HG02588 (cell line): Measurements from ENCODE around the gene KCNMB4.
A peak's percentile ranks its signal among the peaks of the same experiment; 100 is the strongest.

Experiments used
- ATAC-seq: cut with Tn5 transposase; IDR thresholded peaks from one replicate; pipeline ENCODE4 v1.9.1; 2021; ENCODE audit warnings: mild to moderate bottlenecking, moderate library complexity; ENCODE audit not compliant: unreplicated experiment

The KCNMB4 gene

DNA sequence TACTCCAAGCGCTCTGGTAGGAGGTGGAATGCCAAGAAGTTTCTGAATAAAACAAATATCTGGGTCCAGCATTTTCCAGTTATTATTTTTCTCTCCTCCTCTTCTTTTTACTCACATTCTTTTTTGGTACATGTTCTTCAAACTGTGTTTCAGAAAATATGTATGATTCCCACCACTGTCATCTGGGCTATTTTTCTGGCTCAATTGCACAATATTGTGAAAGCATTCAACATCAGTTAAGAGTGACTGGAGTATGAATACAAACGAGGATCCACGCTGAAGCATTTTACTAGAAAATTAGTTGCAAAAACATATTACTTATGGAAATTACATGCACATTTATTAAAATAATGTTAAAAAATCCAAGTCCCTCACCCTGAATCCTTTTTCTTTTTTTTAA is 61.5 kb downstream of the KCNMB4 start:
- no peak for ATAC-seq

- no peak for ATAC-seq
Measured at GRCh38 chr12:70430400-70430799, 64.3 kb downstream of the KCNMB4 start.

- no peak for ATAC-seq
Measured at GRCh38 chr12:70436836-70437235, 70.7 kb downstream of the KCNMB4 start.

GRCh38 chr12:70443062-70443673 is 77.1 kb downstream of the KCNMB4 start:
- ATAC-seq = no peak

DNA sequence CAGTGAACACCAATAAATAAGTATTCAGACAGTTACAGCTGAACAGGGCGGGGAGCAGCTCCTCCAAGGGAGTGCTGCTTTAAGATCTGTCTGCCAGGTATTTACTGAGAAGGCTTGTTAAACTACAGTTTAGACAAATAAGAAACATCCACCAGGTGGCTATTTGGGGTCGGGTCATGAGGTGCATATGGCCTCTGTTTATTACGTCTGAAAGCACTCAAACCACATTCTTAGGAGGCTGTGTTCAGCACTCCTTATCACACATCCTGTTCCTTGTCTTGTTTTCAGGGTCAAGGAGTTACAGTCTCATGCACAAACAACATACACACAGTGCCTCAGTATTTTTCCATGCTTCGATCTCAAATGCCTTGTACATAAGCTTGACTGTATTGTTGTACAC is 78.8 kb downstream of the KCNMB4 start:
- ATAC-seq = no peak

DNA sequence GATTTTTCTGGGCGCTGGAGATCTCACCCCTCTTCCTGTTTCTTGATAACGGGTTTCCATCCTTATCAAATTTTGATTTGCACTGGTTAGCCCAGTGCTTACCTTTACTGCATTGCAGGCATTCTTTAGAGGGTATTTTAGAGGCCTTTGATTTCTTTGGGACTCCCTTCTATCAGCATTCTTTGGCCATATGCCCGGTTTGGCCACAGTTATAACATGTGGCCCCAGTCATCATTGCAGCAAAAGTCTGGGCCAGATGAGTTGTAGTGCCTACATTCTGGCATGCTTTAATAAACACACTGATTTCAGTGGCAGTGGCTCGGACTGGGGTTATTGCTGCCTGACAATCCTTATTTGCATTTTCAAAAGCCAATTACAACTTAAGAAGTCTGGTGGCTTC is 82.3 kb downstream of the KCNMB4 start:
- no peak for ATAC-seq

GRCh38 chr12:70449074-70449752 is 83.1 kb downstream of the KCNMB4 start:
- no peak for ATAC-seq

DNA sequence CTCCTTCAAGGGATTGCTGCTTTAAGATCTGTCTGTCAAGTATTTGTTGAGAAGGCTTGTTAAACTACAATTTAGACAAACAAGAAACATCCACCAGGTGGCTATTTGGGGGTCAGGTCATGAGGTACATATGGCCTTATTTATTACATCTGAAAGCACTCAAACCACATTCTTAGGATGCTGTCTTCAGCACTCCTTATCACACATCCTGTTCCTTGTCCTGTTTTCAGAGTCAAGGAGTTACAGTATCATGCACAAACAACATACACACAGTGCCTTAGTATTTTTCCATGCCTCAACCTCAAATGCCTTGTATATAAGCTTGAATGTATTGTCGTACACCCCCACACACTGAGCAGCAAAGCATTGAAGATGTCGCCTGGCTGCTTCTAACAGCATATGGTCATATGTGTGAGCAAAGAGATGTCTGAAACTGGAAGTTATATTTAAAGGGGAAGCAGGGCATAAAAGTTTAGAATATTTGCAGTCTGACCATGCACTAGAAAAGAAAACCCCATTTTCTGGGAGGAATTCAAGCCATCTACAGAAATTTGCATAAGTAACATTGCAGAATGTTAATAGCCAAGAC is 83.8 kb downstream of the KCNMB4 start:
- no peak for ATAC-seq

DNA sequence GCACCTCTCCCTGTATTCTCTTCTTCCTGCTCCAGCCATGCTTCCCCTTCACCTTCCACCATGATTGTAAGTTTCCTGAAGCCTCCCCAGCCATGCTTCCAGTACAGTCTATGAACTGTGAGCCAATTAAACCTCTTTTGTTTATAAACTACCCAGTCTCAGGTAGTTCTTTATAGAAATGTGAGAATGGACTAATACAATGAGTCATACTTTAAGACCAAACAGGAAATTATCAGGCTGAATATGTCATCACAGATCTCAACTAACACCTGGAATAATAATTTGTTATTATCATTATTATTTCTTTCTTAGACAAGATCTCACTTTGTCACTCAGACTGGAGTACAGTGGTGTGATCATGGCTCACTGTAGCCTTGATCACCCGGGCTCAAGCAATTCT is 85.4 kb downstream of the KCNMB4 start:
- ATAC-seq = no peak

- no peak for ATAC-seq
Measured at GRCh38 chr12:70456953-70457352, 90.9 kb downstream of the KCNMB4 start.

DNA sequence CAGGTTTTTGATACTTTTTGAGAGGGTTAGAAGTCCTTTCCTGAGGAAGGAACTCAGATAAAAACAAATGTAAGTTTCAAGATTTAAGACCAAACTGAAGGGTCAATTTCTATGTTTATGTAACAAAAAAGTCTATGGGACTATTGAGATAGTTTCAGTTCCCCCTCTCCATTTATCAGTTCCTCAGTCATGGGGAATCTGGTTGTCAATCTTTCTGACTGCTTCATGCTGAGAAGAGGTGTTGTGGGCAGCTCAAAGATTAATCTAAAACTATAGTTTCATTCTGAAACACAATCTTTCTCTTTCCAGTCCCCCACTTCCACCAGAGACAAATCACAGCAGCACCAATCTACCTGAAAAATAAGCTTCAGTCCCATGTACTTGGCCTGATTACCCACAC is 93.7 kb downstream of the KCNMB4 start:
- ATAC-seq = peak; percentile 67

GRCh38 chr12:70463997-70464396 is 97.9 kb downstream of the KCNMB4 start:
- no peak for ATAC-seq

GRCh38 chr12:70466753-70467152 is 100.7 kb downstream of the KCNMB4 start:
- no peak for ATAC-seq

DNA sequence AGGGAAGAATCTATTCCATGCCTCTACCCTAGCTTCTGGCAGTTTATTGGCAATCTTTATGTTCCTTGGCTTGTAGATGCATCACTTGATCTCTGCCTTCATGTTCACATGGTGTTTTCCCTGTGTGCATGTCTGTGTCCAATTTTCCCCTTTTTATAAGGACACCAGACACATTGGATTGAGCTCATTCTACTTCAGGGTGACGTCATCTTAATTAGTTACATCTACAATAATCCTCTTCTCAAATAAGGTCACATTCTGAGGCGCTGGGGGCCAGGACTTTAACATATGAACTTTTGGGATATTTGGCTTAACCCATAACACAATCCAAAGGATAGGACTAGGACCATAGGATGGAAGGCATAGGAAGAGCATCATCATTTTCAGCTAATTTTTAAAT is 101.4 kb downstream of the KCNMB4 start:
- ATAC-seq = no peak

DNA sequence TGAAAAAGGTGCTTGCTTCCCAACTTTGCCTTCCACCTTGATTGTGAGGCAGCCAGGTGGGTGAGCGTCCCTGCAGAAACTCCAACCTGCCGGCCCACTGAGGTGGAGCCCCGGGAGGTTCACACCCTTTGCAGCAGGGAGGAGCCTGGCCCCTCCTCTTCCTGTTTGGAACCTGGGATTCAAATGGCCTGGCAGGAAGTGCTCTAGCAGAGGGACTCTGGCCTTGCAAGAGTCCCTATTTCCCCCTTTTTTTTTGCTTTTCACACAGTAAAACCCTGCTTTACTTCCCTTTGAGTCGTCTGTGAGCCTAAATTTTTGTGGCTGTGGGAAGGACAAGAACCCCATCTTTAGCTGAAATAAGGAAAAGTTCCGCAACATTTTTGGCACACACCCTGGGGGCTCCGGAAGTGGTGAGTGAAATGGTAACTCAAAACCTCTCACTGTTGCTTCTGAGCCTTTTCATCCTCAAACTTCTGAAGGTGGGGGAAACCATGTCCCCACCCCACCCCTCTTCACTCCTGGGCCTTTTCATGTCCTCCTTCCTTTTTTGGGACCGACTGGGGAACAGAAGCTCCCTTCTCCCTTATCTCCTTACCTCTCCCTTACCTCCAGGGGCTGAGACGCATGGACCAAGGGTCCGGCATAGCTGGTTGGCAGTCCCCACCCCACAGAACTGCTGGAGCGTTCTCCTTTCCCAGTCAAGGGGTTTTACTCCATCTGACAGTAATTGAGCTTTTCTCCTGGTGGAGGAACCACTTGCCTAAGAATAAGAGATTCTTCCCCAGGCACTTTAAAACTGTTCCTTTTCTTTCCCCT is 102.0 kb downstream of the KCNMB4 start:
- peak; percentile 72 for ATAC-seq

DNA sequence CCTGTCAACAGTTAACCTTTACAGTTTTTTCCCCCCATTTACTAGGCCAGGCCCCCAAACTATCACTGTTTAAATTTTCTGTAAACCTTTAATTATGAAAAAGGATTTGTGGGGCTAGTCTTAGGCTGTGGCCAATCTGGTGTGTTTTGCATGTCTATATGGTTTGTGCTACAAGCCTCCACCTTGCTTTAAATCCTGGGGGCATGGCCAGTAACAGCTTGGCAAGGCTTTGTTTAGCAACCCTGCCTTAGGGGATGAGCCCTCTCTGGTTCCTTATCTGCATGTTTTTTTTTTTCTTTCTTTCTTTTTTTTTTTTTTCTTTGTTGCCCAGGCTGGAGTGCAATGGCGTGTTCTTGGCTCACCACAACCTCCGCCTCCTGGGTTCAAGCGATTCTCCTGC is 102.7 kb downstream of the KCNMB4 start:
- no peak for ATAC-seq

GRCh38 chr12:70469221-70469820 is 103.2 kb downstream of the KCNMB4 start:
- ATAC-seq = no peak

DNA sequence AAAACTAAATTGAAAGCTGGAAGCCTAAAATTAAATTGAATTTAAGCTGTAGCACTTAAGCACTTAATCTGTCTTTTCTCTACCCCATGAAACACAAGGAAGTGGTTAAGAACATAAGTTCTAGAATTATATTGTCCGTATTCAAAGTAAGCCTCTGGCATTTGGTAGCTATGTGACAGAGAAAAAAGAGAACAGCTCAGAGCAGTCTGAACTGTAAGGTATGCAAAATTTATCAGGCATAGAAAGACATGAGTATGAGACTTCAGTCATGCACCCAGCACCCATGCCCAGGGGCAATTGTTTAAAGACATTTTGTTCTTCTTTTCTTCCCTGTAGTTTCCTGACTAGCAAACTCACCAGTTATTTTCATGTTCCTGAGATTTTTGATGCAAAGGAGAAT is 116.7 kb downstream of the KCNMB4 start:
- no peak for ATAC-seq
